DND-41 (cell line): ENCODE results near the gene TBL1XR1.

ENCODE experiments used
- EZH2 ChIP-seq: IDR thresholded peaks from 3 replicates; pipeline ENCODE4 v1.6.1; 2012; ENCODE audit warnings: borderline replicate concordance, low read depth, mild to moderate bottlenecking, moderate library complexity, low read length, inconsistent platforms; ENCODE audit not compliant: severe bottlenecking
- TF ChIP-seq, protein P1 (sequence below): IDR thresholded peaks from 2 replicates; pipeline ENCODE4 v1.5.1; 2012; ENCODE audit warnings: borderline replicate concordance, low read length, moderate library complexity, mild to moderate bottlenecking; ENCODE audit not compliant: poor library complexity, severe bottlenecking; ENCODE audit errors: extremely low read depth

DNA sequence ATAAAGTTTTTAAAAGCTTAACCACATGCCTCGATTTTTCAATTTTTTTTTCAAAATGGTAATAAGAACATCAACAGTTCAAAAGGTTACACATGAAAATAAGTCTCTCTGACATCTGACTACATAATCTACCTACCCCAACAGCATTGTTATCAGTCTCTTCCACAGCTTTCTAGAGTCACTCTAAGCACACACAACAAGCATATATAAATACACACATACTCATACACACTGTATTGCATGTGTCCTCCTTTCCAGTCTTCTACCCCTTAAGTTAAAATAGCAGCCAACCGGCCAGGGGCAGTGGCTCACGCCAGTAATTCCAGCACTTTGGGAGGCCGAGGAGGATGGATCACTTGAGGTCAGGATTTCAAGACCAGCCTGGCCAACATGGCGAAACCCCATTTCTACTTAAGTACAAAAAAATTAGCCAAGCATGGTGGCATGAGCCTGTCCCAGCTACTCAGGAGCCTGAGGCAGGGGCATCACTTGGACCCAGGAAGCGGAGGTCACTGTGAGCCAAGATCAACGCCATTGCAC, 12.2 kb downstream of the TBL1XR1 start:
- TF ChIP-seq, protein P1, sequence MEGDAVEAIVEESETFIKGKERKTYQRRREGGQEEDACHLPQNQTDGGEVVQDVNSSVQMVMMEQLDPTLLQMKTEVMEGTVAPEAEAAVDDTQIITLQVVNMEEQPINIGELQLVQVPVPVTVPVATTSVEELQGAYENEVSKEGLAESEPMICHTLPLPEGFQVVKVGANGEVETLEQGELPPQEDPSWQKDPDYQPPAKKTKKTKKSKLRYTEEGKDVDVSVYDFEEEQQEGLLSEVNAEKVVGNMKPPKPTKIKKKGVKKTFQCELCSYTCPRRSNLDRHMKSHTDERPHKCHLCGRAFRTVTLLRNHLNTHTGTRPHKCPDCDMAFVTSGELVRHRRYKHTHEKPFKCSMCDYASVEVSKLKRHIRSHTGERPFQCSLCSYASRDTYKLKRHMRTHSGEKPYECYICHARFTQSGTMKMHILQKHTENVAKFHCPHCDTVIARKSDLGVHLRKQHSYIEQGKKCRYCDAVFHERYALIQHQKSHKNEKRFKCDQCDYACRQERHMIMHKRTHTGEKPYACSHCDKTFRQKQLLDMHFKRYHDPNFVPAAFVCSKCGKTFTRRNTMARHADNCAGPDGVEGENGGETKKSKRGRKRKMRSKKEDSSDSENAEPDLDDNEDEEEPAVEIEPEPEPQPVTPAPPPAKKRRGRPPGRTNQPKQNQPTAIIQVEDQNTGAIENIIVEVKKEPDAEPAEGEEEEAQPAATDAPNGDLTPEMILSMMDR: no peak
- TF ChIP-seq EZH2: no peak
